SH-SY5Y (cell line): ENCODE measurements around the gene ADAMTSL3.

Experiments
- GATA2 ChIP-seq: IDR thresholded peaks from 2 replicates; pipeline ENCODE4 v1.6.1; 2011; ENCODE audit warnings: mild to moderate bottlenecking, low read depth, low read length
- GATA3 ChIP-seq: IDR thresholded peaks from 2 replicates; pipeline ENCODE4 v1.6.1; 2011; ENCODE audit warnings: low read depth, mild to moderate bottlenecking, low read length, moderate library complexity

DNA sequence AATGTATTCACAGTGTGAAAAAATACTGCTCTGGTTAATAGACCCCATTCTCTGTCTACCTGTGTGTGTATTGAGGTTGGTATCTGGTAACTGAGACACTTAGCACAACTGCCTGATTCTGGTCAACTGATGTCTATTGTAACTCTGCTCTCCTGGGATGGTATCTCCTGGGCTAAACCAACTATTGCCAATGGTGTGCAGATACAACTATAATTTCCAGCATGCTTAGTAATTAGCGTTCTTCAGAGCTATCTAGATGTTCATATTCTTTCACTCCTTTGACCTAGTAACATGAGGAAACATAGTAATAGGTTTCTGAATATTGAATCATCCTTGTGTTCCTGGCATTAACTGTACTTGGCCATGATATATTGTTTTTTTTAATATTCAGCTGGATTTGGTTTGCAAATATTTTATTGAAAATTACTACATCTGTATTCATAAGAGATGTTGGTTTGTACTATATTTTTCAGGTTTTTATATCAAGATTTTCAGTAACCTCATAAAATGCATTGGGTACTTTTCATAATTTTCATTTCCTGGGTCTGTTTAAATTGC lies 16.8 kb downstream of the ADAMTSL3 start:
- TF ChIP-seq GATA2 (no peak), GATA3 (no peak)
